Kidney epithelial cell (primary cell): ENCODE results near the gene VWA5B1. TPM values are rescaled to one million over a fixed set of nuclear protein-coding genes. Genes with fewer than 3 reads are reported as not detected.

ENCODE experiments used
- DNase-seq: peaks from one replicate; pipeline ENCODE4 v3.0.0-alpha.2; 2010; ENCODE audit warnings: low read depth
- H3K27me3 ChIP-seq: 2 replicates; pipeline ENCODE4 v1.6.0; 2011; ENCODE audit warnings: low read length; ENCODE audit not compliant: control insufficient read depth, insufficient read depth
- H3K36me3 ChIP-seq: 2 replicates; pipeline ENCODE4 v1.5.1; 2011; ENCODE audit warnings: low read length; ENCODE audit not compliant: control insufficient read depth, insufficient read depth
- H3K4me3 ChIP-seq: 2 replicates; pipeline ENCODE4 v1.5.1; 2011; ENCODE audit warnings: low read depth, mild to moderate bottlenecking, control low read depth, low read length
- CTCF ChIP-seq: IDR thresholded peaks from 2 replicates; pipeline ENCODE4 v1.5.1; 2011; ENCODE audit warnings: mild to moderate bottlenecking, moderate library complexity, low read length, control low read depth, inconsistent platforms; ENCODE audit not compliant: insufficient read depth, poor library complexity, severe bottlenecking
- total RNA-seq: library from RNA; depleted of rRNA; stranded (reverse); fragments of >200 nt; gene quantifications from 2 replicates; pipeline ENCODE4 v1.2.3, GENCODE V29; 2015

Gene VWA5B1
- total RNA-seq, 1 donor from 2014 or later: not detected

GRCh38 chr1:20302108-20302471 lies 11.4 kb downstream of the VWA5B1 start:
- no peaks in the 10 kb centered on the region for H3K36me3 ChIP-seq
- H3K4me3 ChIP-seq: no peak overlapping the region
- H3K27me3 ChIP-seq: no peaks in the 10 kb centered on the region
- no peak for TF ChIP-seq CTCF
- DNase-seq: no peak

GRCh38 chr1:20307026-20307425 lies 16.4 kb downstream of the VWA5B1 start:
- DNase-seq: no peak
- H3K36me3 ChIP-seq: no peaks in the 10 kb centered on the region
- no peak for TF ChIP-seq CTCF
- no peak overlapping the region for H3K4me3 ChIP-seq
- no peaks in the 10 kb centered on the region for H3K27me3 ChIP-seq

- Histone ChIP-seq H3K4me3 (no peak overlapping the region), H3K27me3 (no peaks in the 10 kb centered on the region), H3K36me3 (no peaks in the 10 kb centered on the region)
- no peak for TF ChIP-seq CTCF
- no peak for DNase-seq
These were observed 17.9 kb downstream of the VWA5B1 start for GRCh38 chr1:20308569-20308968.

GRCh38 chr1:20311289-20311688 lies 20.6 kb downstream of the VWA5B1 start:
- H3K36me3 ChIP-seq: no peaks in the 10 kb centered on the region
- peaks cover 5% of the 10 kb centered on the region for H3K27me3 ChIP-seq
- H3K4me3 ChIP-seq: no peak overlapping the region
- DNase-seq: no peak
- no peak for TF ChIP-seq CTCF

- Histone ChIP-seq H3K27me3 (peaks cover 5% of the 10 kb centered on the region), H3K4me3 (no peak overlapping the region), H3K36me3 (no peaks in the 10 kb centered on the region)
- no peak for TF ChIP-seq CTCF
- DNase-seq: no peak
These were observed 21.6 kb downstream of the VWA5B1 start for GRCh38 chr1:20312310-20312709.

- Histone ChIP-seq H3K27me3 (peaks cover 5% of the 10 kb centered on the region), H3K4me3 (no peak overlapping the region), H3K36me3 (no peaks in the 10 kb centered on the region)
- DNase-seq: no peak
- no peak for TF ChIP-seq CTCF
These were observed 22.1 kb downstream of the VWA5B1 start for GRCh38 chr1:20312818-20313217.
